OCI-LY7 (cell line): ENCODE data around the gene CALR3.

Experiments
- EZH2phosphoT487 ChIP-seq: fragments of 200-600 bp; sonication (generic); IDR thresholded peaks from 2 replicates; pipeline ENCODE4 v1.6.1; 2018; ENCODE audit warnings: low read depth, borderline replicate concordance, mild to moderate bottlenecking, mixed run types, antibody characterized with exemption, low read length, moderate library complexity, mixed read lengths
- TF ChIP-seq, protein P1 (sequence below): fragments of 200-600 bp; sonication (generic); conservative IDR thresholded peaks from 2 replicates; pipeline ENCODE4 v1.5.1; 2014; ENCODE audit warnings: mild to moderate bottlenecking, antibody characterized with exemption, low read length, moderate library complexity, mixed read lengths

DNA sequence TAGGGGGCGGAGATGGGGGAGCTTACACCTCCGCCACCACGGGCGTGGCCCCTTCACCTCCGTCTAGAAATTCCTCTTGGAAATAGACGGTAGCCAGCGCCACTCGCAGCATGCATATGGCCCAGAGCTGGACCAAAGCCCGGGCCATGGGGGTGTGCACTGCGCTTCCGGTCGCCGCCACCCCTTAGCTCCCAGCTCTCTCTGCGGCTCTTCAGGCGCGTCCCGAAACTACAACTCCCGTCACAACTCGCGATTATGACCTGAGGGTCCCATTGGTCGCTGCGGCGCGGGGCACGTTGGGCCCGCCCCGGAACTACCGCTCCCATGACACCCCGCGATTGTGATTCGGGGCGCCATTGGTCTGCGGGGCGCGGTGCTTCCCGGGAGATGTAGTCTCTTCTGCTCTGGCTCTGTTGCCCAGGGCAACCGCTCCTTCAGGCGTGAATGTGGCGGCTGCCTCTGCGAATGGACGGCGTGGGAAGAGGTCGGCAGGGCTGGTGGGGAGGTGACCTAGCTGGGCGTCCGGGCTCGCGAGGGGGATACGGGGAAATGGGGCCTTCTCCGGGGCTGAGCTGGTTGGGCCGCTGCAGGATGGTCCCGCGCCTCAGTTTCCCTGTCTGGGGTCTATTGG, at the start of gene CALR3, which contains the start of gene C19orf44:
- TF ChIP-seq, protein P1, sequence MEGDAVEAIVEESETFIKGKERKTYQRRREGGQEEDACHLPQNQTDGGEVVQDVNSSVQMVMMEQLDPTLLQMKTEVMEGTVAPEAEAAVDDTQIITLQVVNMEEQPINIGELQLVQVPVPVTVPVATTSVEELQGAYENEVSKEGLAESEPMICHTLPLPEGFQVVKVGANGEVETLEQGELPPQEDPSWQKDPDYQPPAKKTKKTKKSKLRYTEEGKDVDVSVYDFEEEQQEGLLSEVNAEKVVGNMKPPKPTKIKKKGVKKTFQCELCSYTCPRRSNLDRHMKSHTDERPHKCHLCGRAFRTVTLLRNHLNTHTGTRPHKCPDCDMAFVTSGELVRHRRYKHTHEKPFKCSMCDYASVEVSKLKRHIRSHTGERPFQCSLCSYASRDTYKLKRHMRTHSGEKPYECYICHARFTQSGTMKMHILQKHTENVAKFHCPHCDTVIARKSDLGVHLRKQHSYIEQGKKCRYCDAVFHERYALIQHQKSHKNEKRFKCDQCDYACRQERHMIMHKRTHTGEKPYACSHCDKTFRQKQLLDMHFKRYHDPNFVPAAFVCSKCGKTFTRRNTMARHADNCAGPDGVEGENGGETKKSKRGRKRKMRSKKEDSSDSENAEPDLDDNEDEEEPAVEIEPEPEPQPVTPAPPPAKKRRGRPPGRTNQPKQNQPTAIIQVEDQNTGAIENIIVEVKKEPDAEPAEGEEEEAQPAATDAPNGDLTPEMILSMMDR: no peak
- TF ChIP-seq EZH2phosphoT487: no peak
